ENCODE measurements around the gene CLDN7.

The CLDN7 gene

DNA sequence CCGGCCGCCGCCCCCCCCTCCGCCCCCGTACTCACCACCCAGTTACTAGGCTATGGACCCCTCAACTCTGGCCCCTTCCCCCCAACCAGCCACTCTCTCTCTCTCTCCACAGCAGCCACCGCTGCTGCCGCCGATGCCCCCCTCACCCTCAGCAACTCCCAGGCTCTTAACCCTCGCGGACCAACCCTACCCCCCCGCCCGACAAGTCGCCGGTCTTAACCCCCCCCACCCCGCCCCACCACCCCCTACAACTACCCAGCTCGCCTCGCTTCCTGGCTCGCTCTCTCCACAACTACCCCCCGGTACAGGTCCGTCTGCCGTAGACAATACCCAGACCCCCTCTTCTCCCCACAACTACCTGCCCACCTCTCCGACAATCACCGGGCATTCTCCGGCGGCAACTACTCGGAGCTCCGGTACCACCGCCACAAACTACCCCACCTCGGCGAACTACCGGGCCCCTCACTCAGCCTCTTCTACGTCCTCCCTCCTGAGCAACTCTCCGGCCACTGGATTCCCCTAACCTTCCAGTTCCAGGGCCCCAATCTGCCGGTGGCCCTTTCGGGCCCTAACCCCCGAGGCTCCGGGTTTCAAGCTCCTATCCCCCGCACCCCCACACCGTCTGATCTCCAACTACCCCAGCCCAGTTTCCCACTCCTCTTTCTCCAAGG is 23.7 kb downstream of the CLDN7 start:
- peaks cover 36% of the 10 kb centered on the region for H3K36me3 ChIP-seq (ENCODE audit: low read depth)
- peaks cover 4% of the 10 kb centered on the region for H3K4me1 ChIP-seq (ENCODE audit: insufficient read depth, poor library complexity, severe bottlenecking)
- H3K9me3 ChIP-seq (ENCODE audit: severe bottlenecking): no peaks in the 10 kb centered on the region
- peak overlapping the region; percentile 60 for H3K4me3 ChIP-seq (ENCODE audit: severe bottlenecking)
- no peak for DNase-seq (ENCODE audit: low spot score)
- no peaks in the 10 kb centered on the region for H3K27me3 ChIP-seq (ENCODE audit: insufficient read depth, poor library complexity, severe bottlenecking)
- H3K27ac ChIP-seq (ENCODE audit: poor library complexity, severe bottlenecking): peak overlapping the region; percentile 92
- no peak for ATAC-seq (ENCODE audit: low read depth)
- TF ChIP-seq CTCF (IDR thresholded peaks at IDR 0.05; ENCODE audit: poor library complexity, severe bottlenecking): no peak

GRCh38 chr17:7237761-7238419 is 24.4 kb downstream of the CLDN7 start:
- DNase-seq (ENCODE audit: low spot score): no peak
- H3K4me3 ChIP-seq (ENCODE audit: severe bottlenecking): peak overlapping the region; percentile 60
- H3K27ac ChIP-seq (ENCODE audit: poor library complexity, severe bottlenecking): peak overlapping the region; percentile 92
- ATAC-seq (ENCODE audit: low read depth): no peak
- H3K27me3 ChIP-seq (ENCODE audit: insufficient read depth, poor library complexity, severe bottlenecking): no peaks in the 10 kb centered on the region
- no peak for TF ChIP-seq CTCF (IDR thresholded peaks at IDR 0.05; ENCODE audit: poor library complexity, severe bottlenecking)
- peaks cover 4% of the 10 kb centered on the region for H3K4me1 ChIP-seq (ENCODE audit: insufficient read depth, poor library complexity, severe bottlenecking)
- peaks cover 36% of the 10 kb centered on the region for H3K36me3 ChIP-seq (ENCODE audit: low read depth)
- no peaks in the 10 kb centered on the region for H3K9me3 ChIP-seq (ENCODE audit: severe bottlenecking)

DNA sequence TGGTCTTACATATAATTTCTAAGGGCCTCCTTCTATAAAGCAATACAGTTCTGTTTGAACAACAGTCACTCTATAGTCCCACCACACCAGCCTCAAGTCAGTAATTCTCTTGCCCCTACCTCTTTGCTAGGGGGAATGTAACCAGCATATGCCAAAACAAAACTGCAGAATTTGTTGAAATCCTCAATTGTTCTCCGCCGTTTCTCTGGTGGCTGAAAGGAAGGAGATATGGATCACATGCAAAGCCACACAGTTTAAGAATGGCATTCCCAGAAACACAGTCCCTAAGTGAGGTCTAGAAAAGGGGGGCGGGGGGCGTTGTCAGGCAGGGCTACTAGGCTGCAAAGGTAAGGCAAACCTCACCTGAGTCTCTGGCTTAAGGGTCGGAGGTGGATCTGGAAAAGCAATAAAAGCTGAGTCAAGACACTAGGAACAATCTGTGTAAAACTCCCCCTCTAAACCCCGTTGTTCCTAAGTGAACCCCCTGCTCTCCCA is 25.0 kb downstream of the CLDN7 start:
- Histone ChIP-seq H3K27ac (ENCODE audit: poor library complexity, severe bottlenecking) (peak overlapping the region; percentile 92), H3K4me1 (ENCODE audit: insufficient read depth, poor library complexity, severe bottlenecking) (peaks cover 9% of the 10 kb centered on the region), H3K4me3 (ENCODE audit: severe bottlenecking) (peak overlapping the region; percentile 60), H3K36me3 (ENCODE audit: low read depth) (peaks cover 39% of the 10 kb centered on the region), H3K27me3 (ENCODE audit: insufficient read depth, poor library complexity, severe bottlenecking) (no peaks in the 10 kb centered on the region), H3K9me3 (ENCODE audit: severe bottlenecking) (no peaks in the 10 kb centered on the region)
- ATAC-seq (ENCODE audit: low read depth) (no peak), DNase-seq (ENCODE audit: low spot score) (no peak)
- no peak for TF ChIP-seq CTCF (IDR thresholded peaks at IDR 0.05; ENCODE audit: poor library complexity, severe bottlenecking)

GRCh38 chr17:7236808-7237207 is 25.5 kb downstream of the CLDN7 start:
- no peaks in the 10 kb centered on the region for H3K9me3 ChIP-seq (ENCODE audit: severe bottlenecking)
- H3K27ac ChIP-seq (ENCODE audit: poor library complexity, severe bottlenecking): peak overlapping the region; percentile 92
- DNase-seq (ENCODE audit: low spot score) (no peak), ATAC-seq (ENCODE audit: low read depth) (no peak)
- H3K36me3 ChIP-seq (ENCODE audit: low read depth): peaks cover 43% of the 10 kb centered on the region
- H3K4me1 ChIP-seq (ENCODE audit: insufficient read depth, poor library complexity, severe bottlenecking): peaks cover 13% of the 10 kb centered on the region
- no peak overlapping the region for H3K4me3 ChIP-seq (ENCODE audit: severe bottlenecking)
- no peaks in the 10 kb centered on the region for H3K27me3 ChIP-seq (ENCODE audit: insufficient read depth, poor library complexity, severe bottlenecking)
- TF ChIP-seq CTCF (IDR thresholded peaks at IDR 0.05; ENCODE audit: poor library complexity, severe bottlenecking): no peak
